GM18868 (cell line): ENCODE data around the gene SORBS2.

Experiments
- ATAC-seq: cut with Tn5 transposase; IDR thresholded peaks from one replicate; pipeline ENCODE4 v1.9.1; 2021; ENCODE audit warnings: mild to moderate bottlenecking, moderate library complexity; ENCODE audit not compliant: unreplicated experiment

SORBS2 gene

DNA sequence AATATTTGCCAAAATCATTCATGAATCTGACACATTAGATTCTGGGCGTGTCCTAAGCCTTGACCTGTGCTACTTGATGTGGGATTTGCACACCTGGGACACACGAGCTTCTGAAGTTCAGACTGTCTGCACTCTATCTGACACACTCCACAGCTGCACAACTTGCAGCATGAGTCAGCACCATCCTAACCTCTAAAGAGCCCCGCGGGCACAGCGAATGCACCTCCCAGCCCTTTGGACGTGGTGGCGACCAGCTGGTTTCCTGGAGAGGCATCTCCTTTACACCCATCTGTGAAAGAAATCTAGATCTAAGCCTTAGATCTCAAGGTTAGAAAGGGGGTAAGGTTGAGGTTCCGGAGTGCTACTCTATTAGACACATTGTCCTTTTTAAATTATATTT is 69.2 kb downstream of the SORBS2 start:
- ATAC-seq, result peak; percentile 62

DNA sequence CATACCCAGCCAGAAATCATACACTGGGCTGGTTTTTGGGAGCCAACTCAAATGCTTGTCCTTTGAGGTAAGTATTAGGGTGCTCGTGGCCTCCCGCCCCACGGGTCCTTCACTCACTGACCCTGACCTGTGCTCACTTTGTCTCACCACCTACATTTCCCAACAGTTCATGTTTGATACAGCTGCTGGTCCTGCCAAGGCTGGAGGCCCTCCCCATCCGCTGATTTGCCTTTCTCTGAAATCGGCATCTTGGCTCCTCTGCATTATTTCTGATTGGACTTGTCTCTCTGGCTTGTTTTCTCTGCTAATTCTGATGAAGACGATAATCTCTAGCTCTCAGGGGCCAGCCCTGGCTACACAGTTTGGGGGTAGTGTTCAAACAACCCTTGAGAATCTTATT is 70.2 kb downstream of the SORBS2 start:
- ATAC-seq, result no peak

DNA sequence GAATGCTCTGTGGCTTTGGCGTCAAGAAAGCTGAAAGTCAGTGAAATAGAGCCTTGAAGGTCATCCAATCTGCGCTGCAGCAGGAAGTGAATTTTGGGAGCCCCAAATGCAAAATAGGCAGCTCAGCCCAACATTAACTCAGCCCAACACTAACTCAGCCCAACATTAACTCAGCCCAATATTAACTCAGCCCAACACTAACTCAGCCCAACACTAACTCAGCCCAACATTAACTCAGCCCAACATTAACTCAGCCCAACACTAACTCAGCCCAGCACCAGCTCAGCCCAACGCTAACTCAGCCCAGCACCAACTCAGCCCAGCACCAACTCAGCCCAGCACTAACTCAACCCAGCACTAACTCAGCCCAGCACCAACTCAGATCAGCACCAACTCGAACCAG is 71.5 kb downstream of the SORBS2 start:
- no peak for ATAC-seq

DNA sequence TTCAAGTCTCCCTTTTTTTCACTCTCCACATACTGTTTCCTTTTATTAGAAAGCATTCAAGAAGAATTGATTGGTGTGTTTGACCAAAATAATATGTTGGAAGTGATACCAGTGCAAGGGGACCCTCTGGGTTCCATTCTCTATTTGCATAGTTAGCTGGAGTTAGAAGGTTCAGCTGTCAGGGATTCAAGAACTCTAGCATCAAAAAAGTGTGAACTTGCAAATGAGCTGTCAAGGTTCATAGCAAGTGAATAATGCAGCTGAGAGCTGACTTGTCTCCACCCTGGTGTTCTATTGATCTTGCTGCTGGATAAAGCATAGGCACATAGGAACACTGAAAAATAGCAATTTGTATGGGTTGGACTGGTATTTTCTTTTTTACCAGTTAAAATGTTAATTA is 73.2 kb downstream of the SORBS2 start:
- ATAC-seq, result no peak

DNA sequence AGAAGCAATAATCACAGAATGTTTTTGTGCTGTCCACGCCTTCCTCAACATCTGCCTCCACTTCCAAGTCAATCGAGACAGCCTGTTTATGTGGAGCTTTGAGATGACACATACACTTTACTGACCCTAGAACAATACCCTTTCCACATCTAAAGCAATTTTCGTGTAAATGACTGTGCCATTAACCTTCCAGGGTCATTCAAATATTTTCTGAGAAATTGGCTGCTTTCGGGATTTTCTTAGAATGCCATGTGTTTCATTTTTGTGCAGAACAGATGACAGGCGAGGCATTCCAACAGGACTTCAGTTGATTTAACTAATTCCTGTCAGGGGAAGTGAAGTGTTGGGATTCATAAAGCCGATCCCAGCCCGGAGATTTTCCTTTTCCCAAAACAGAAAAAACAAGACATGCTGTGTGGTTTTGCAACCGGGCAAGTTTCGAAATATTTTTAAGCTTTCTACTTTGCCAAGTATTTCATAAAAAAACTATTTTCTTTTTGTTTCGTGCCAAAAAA is 73.9 kb downstream of the SORBS2 start:
- ATAC-seq, result no peak

DNA sequence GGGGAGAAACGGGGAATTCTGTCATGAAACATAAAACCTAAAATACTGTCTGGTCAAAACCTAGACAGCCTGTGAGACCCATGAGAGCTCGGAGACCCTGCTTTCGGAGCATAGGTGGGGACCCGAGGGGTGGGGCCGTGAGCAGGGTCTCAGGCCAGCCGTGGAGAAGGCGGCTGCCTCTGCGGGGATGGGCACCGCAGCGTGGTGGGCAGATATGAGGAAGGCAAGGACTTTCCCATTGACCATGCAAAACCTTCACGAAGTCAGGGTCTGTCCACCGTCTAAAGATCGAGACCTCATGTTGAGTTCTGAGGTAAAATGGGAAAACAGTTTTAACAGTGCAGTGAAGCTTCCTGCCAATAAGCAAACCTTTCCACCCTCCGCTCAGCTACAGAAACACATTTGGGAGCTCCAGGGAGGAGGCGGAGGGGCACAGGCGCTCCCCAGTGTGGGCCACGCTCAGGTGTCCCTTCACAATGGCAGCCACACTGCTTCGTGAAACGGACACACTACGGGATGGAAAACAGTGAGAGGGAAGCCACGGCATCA is 74.4 kb downstream of the SORBS2 start:
- no peak for ATAC-seq

DNA sequence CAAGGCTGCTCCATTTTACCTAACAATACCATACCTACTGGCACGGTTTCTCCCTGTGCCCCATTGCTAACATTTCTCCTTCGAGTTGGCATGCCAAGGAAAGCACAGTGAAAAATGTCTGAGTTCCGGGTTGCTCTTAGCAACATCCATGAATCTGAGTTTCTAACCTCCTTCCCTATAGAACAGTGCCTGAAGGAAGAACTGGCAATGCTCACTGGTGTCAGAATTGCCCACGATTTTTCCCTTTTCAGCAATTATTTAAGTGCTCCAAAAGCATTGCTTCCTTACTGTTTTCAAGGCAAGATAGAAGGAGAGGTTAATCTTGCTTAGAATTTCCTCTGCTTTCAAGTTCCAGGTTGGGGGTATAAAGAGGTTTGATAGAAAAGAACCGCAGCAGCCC is 75.1 kb downstream of the SORBS2 start:
- ATAC-seq, result no peak

DNA sequence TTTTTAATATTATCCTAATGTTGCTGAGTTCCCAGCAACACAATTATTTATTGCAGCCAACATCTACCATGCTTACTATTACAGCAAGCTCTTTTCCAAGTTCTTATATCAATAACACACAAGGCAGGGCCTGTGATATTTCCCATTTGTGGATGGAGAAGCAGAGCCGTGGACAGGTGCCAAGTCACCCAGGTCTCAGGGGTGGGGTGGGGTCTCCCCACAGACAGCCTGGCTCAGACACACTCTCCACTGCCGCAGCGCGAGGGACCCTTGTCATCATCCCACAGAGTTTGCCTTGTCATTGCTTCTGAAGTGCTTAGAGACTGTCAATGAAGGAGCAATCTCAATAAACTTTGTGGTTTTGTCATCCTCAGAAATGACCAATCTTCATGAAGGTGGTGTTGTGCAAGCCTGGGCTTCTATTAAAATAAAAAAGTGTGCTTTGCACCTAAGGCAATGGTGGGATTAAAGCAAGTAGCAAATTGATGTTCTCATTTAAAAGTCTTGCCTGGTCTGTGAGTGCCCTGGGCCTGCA is 76.1 kb downstream of the SORBS2 start:
- no peak for ATAC-seq

DNA sequence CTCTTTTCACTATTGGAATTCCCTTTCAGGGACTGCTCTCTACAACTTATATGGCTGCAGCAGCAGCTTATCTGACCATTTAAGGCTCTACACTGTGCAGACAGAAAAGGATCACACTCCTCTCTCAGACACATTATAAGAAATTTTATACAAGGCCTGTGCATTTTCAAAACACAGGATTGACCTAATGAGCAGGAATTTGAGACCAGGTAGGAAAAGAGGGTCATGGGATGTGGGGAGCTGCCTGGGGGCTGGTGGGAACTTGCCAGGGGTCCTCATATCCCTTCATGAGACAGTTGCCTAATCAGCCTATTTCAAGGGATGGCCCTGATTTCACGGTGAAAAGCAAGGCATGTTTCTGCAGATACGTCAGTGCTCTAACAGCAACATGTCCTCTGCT is 77.1 kb downstream of the SORBS2 start:
- no peak for ATAC-seq

DNA sequence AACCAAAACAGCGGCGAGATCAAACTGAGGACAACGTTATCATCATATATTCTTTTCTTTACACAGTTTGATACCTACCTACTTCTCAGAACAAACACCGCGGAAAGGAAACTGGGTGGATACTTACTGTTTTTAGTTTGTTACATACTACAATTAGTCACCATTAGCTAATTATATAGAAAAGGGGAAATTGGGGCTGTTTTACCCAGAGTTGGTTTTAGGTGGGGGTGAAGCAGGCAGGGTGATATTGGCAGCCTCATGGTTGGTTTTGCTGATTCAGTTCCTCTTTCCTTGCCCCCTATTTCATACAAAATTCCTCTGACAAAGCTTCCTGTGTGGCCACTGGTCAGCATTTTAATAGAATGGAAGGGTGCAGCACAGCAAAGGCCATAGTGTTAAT is 77.8 kb downstream of the SORBS2 start:
- peak; percentile 74 for ATAC-seq

DNA sequence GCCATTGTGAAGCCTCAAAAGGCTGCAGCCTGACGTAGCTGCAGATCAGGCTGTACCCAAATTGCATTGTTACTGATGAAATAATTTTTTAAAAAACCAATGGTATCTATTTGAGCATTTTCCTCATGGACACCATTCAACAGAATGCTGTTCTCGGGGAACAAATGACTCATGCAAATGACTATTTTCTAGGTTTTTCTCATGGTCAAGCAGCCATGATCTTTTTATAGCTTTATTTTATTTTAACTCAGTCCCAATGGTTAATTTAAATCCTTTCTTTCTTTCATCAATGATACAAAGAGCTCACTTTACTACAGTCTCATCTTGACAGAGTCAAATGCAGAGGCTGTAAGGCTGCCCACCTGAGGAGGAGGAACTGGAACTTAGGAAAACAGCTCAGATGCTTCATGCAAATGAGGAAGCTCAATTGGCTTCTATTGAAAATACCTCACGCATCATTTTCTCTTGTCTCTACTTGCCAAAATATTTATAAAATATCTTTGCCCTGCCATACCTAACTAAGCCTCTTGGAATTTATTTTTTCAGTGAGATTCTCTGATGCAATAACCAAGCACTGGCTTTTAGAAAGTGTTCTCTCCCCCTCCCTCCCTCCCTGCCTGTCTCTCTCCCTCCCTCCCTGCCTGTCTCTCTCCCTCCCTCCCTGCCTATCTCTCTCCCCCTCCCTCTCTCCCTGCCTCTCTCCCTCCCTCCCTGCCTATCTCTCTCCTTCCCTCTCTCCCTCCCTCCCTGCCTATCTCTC is 81.0 kb downstream of the SORBS2 start:
- ATAC-seq, result peak; percentile 59

DNA sequence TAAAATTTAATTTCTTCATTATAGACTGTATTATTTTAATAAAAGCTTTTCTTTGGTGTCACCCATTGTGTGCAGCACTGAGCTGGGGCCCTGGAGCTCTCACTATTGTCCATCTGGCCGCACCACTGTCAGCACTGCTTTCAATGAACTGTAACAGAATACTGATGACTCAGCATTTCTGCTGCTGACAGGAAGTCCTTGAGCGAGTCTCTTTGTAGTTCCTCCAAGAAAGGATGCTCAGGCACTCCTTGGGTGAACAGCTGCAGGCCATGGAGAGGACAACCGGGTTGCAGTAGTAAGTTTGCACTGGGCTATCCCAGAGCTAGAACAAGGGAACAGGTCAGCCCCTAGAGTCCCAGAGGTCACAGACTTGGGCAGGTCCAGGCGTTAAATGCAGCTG is 81.6 kb downstream of the SORBS2 start:
- peak; percentile 29 for ATAC-seq

DNA sequence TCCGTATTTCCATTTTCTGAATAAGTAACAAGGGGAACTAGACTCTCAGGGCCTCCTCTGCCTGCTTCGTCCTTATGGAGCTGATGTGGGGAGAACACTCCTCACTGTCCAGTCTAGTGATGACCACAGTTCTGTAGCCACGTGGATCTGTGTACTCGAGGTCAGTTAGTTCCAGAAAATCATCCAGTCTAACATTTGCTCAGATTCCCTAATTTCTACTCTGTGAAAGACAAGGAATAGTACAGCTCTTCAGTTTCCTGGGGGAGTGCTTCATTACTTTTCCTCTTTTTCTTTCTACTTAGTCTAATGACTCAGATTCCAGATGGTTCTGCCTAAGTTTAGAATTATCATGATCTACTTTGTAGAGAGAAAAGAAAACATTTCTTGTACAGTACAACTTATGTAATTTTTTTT is 82.6 kb downstream of the SORBS2 start:
- ATAC-seq, result no peak

DNA sequence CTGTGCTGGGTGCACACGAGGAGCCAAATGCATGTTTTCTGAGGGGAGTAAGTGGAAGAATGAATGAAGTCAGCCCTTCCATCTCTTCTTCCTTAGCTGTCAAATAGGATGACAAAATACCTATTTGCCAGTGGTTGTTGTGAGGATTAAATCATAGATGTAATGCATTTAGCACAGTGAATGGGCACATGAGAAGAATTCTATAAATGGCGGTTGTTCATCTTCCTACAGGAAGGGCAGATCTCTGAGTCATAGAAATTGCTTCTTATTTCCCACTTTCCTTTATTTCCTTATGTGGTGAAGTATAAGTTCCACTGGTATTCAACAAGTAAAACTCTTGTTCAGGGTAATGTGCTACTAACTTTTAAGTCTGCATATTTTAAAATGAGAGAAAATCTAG is 83.1 kb downstream of the SORBS2 start:
- ATAC-seq, result no peak

DNA sequence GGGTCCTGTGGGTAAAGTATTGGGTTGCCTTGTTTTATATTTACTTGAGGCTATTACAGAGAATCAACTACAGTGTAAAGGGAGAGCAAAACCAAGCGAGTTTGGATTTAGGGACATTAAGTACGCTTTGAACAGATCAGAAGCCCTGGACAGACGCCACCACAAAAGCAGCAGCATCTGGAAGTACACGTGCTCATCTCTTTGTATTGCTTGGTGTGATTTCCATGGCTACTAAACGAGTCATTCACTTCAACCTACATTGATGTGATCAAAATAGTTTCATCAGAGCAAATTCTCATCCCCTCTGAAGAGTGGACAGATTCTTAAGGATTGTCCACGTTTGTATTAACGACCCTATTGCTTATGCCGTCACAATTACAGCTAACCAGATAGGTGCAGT is 85.1 kb downstream of the SORBS2 start:
- no peak for ATAC-seq

DNA sequence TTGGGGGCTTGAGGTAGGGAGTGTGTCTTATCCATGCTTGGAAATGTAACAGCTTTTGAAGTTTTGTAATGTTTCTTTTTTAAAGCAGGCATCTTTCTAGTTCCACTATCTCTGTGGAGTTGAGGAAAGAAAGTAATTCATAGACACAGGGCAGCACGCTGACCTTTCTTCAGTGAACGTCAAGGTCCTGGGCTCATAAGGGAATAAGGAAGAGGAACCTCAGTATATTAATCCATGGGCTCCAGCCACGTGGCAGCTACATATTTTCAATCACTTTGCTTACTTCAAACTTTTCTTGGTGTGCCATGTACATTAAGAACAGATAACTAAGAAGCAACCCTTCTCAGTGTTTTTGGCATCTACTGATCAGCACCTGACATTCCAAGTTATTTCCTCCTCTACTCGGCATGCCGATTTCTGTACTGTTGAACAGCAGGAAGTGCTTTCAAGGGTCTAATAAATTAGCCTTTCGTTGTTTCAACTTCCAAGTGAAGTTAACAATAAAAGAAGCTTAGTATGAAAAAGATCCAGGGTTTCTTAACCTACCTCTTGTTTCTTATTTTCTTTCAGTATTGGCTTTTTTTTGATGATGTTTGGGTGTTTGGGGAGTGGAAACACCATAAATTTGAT is 88.2 kb downstream of the SORBS2 start:
- no peak for ATAC-seq

DNA sequence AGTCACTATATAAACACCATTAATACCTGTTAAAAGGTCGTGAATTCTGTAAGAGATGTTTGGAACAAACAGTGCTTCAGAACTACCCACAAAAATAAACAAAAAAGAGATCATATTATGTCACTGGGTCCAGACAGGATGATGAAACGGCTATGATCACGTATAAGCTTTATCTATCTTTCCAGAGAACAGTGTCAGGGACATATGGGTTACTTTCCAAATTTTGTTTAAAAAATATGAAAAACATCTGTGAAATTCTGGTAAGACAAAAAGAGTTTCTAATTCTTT is 90.0 kb downstream of the SORBS2 start:
- no peak for ATAC-seq

DNA sequence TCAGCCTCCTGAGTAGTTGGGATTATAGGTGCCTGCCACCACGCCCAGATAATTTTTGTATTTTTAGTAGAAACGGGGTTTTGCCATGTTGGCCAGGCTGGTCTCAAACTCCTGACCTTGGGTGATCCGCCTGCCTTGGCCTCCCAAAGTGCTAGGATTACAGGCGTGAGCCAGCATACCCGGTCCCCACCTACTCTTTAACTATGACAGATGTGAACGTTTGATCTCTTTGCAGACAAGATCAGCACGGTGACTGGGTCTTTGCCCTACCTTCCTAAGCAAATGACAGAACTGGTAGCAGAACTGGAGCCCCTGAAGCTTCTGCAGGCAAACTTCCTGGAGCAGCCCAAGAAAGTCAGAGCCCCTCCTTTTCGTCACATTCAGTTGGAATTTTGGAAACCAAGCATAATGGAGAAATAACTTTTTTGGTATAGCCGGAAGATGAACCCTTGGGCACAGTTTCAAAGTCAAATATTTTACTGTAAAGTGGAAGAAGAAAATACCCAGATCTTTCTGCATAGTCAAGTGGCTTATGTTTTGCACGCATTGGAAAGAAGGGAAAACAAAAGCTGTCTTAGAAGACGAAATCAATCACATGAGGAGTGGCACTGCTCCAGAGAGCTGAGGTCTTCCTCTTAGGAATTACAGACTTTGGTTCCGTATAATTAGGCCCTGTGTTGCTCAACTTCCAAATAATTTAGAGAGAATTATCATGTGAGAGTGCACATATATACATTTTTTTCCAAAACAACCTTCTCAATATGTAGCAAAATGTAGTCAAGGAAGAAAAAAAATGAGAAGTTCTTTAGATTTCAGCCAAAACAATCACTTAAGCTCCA is 90.6 kb downstream of the SORBS2 start:
- ATAC-seq, result no peak

DNA sequence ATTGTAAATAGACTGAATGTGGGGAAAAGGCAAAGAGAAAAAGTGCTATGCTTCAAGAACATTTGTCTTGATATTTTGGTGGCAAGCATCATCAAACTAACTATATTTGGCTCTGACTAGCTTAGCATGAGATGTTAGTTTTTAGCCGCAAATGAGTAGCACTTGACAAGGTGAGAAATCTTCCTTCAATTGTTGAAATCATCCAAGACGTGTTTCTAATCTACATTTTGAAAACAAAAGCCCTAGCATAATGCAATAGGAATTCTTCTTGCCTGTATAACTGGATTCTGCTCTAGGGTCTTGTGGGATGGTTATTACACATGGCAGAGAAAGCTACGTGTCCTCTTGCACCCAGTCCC is 92.5 kb downstream of the SORBS2 start:
- ATAC-seq, result no peak

DNA sequence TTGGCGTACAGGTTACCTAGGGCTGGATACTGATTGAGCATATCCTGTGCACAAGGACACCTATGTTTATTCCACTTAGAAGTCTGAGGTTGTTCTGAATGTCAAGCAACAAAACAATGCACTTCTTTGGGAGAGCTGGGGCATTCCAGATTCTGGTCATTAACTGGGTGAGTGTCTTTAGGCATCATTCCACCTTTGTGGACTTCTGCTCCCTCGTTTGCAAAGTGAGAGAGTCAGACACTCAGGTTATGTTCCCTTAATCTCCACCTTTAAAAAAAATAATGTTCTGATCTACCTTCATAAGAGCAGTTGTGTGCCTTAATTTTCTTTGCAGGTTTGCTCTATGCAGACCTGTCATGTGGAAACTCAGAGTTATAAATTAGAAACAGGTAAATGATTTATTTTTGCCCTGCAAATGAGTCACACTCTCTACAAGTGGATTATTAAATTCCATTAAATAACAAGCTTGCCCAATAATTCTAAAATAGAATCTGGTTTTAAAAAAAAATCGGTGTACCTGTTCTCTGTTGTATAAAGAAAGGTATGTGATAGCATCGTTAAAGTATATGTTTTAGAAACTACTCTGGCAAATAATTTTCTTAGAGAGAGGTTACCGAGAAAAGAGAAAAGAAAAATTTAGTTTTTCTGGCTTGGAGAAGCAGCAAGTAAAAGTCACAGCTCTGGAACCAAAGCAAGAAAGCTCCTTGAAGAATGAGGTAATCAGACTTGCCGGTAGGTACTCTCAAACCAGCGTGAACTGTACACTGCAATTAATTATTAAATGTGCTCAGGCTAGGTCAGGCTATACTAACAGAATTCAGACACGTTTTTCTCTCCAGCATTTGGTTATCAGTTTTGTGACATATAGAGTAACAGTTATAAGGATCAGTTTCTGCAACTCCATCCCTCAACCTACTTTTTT is 93.2 kb downstream of the SORBS2 start:
- ATAC-seq, result no peak
